ENCODE measurements around the gene TRIM65.
"Not testable (repeated sequence)": the region's sequence is repeated elsewhere in the genome, so short reads cannot be mapped to it uniquely, and the experiment has no call there.

Gene TRIM65

GRCh38 chr17:75873587-75874322 is 23.0 kb downstream of the TRIM65 start:
- Histone ChIP-seq H3K9ac (ENCODE audit: insufficient read length) (no peak overlapping the region), H3K4me3 (no peak overlapping the region), H3K9me3 (ENCODE audit: low read depth, low read length) (no peaks in the 10 kb centered on the region), H3K27ac (no peak overlapping the region), H3K36me3 (ENCODE audit: insufficient read depth, low read length) (no peaks in the 10 kb centered on the region)
- TF ChIP-seq EZH2 (IDR thresholded peaks at IDR 0.05) (no peak), POLR2AphosphoS5 (IDR thresholded peaks at IDR 0.05; ENCODE audit: borderline replicate concordance, low read depth, low read length) (no peak), FOXP2 (optimal IDR thresholded peaks at IDR 0.05; ENCODE audit: control extremely low read depth, extremely low read length, insufficient read depth) (no peak)
- DNase-seq (ENCODE audit: low read depth, low spot score) = no peak

GRCh38 chr17:75872434-75873351 is 24.1 kb downstream of the TRIM65 start:
- no peak for TF ChIP-seq FOXP2 (optimal IDR thresholded peaks at IDR 0.05; ENCODE audit: control extremely low read depth, extremely low read length, insufficient read depth)
- TF ChIP-seq EZH2 (IDR thresholded peaks at IDR 0.05) = no peak
- no peak for TF ChIP-seq POLR2AphosphoS5 (IDR thresholded peaks at IDR 0.05; ENCODE audit: borderline replicate concordance, low read depth, low read length)
- Histone ChIP-seq H3K9me3 (ENCODE audit: low read depth, low read length) (no peaks in the 10 kb centered on the region), H3K4me3 (no peak overlapping the region), H3K9ac (ENCODE audit: insufficient read length) (no peak overlapping the region), H3K27ac (no peak overlapping the region), H3K36me3 (ENCODE audit: insufficient read depth, low read length) (no peaks in the 10 kb centered on the region)
- DNase-seq (ENCODE audit: low read depth, low spot score) = no peak

- H3K9ac ChIP-seq (ENCODE audit: insufficient read length); H3K9me3 ChIP-seq (ENCODE audit: low read depth, low read length); H3K27ac ChIP-seq; H3K4me3 ChIP-seq; DNase-seq (ENCODE audit: low read depth, low spot score); H3K36me3 ChIP-seq (ENCODE audit: insufficient read depth, low read length): not testable (repeated sequence)
Measured at GRCh38 chr17:75870228-75870627, 26.5 kb downstream of the TRIM65 start.

GRCh38 chr17:75869282-75870141 is 27.2 kb downstream of the TRIM65 start:
- Histone ChIP-seq H3K36me3 (ENCODE audit: insufficient read depth, low read length) (no peaks in the 10 kb centered on the region), H3K27ac (no peak overlapping the region), H3K9me3 (ENCODE audit: low read depth, low read length) (no peaks in the 10 kb centered on the region), H3K9ac (ENCODE audit: insufficient read length) (no peak overlapping the region), H3K4me3 (no peak overlapping the region)
- TF ChIP-seq FOXP2 (optimal IDR thresholded peaks at IDR 0.05; ENCODE audit: control extremely low read depth, extremely low read length, insufficient read depth) = no peak
- no peak for TF ChIP-seq POLR2AphosphoS5 (IDR thresholded peaks at IDR 0.05; ENCODE audit: borderline replicate concordance, low read depth, low read length)
- no peak for TF ChIP-seq EZH2 (IDR thresholded peaks at IDR 0.05)
- DNase-seq (ENCODE audit: low read depth, low spot score) = no peak

- H3K4me3 ChIP-seq; H3K36me3 ChIP-seq (ENCODE audit: insufficient read depth, low read length); H3K27ac ChIP-seq; H3K9ac ChIP-seq (ENCODE audit: insufficient read length); DNase-seq (ENCODE audit: low read depth, low spot score); H3K9me3 ChIP-seq (ENCODE audit: low read depth, low read length): not testable (repeated sequence)
Measured at GRCh38 chr17:75868730-75869281, 27.9 kb downstream of the TRIM65 start.

- H3K9me3 ChIP-seq (ENCODE audit: low read depth, low read length); H3K27ac ChIP-seq; H3K36me3 ChIP-seq (ENCODE audit: insufficient read depth, low read length); DNase-seq (ENCODE audit: low read depth, low spot score); H3K9ac ChIP-seq (ENCODE audit: insufficient read length); H3K4me3 ChIP-seq: not testable (repeated sequence)
Measured at GRCh38 chr17:75865404-75866188, 31.2 kb downstream of the TRIM65 start.

GRCh38 chr17:75864887-75865286 is 31.9 kb downstream of the TRIM65 start:
- H3K9me3 ChIP-seq (ENCODE audit: low read depth, low read length); H3K36me3 ChIP-seq (ENCODE audit: insufficient read depth, low read length); H3K9ac ChIP-seq (ENCODE audit: insufficient read length); DNase-seq (ENCODE audit: low read depth, low spot score); H3K27ac ChIP-seq: not testable (repeated sequence)
- H3K4me3 ChIP-seq = peak overlapping the region; percentile 52; the same call in 1 of the 2 replicates

GRCh38 chr17:75864448-75864871 is 32.3 kb downstream of the TRIM65 start:
- Histone ChIP-seq H3K27ac (no peak overlapping the region; the same call in 1 of the 2 replicates), H3K36me3 (ENCODE audit: insufficient read depth, low read length) (no peaks in the 10 kb centered on the region), H3K9ac (ENCODE audit: insufficient read length) (no peak overlapping the region), H3K4me3 (peak overlapping the region; percentile 52; the same call in 1 of the 2 replicates), H3K9me3 (ENCODE audit: low read depth, low read length) (no peaks in the 10 kb centered on the region)
- no peak for DNase-seq (ENCODE audit: low read depth, low spot score)
- TF ChIP-seq FOXP2 (optimal IDR thresholded peaks at IDR 0.05; ENCODE audit: control extremely low read depth, extremely low read length, insufficient read depth) (peak; percentile 79), EZH2 (IDR thresholded peaks at IDR 0.05) (no peak)
